Measurements from ENCODE around the gene RFXAP. TPM values are rescaled to one million over a fixed set of nuclear protein-coding genes. Genes with fewer than 3 reads are reported as not detected.
A peak's percentile ranks its signal among the peaks of the same experiment; 100 is the strongest.
"Not testable (repeated sequence)": the region's sequence is repeated elsewhere in the genome, so short reads cannot be mapped to it uniquely, and the experiment has no call there.

Gene RFXAP
- total RNA-seq = 0.64 and 1.3 TPM in 2 replicates

GRCh38 chr13:36818804-36819738, at the start of gene RFXAP:
Gene RFXAP, plus strand, starts transcription at chr13:36819222. Its CDS starts 136 bp downstream, at chr13:36819358.
- DNase-seq (ENCODE audit: low read depth in 2 of 2) = peak; percentile 66 to 87

- no peak for DNase-seq (ENCODE audit: low read depth in 2 of 2)
These were observed 49.5 kb upstream of the RFXAP start for GRCh38 chr13:36769545-36769944.

GRCh38 chr13:36770741-36771140, 48.3 kb upstream of the RFXAP start:
- DNase-seq (ENCODE audit: low read depth in 2 of 2) = no peak

- DNase-seq (ENCODE audit: low read depth in 2 of 2) = no peak
These were observed 46.2 kb upstream of the RFXAP start for GRCh38 chr13:36772853-36773252.

GRCh38 chr13:36774931-36775330, 44.1 kb upstream of the RFXAP start:
- no peak for DNase-seq (ENCODE audit: low read depth in 2 of 2)

- DNase-seq (ENCODE audit: low read depth in 2 of 2) = no peak
These were observed 42.8 kb upstream of the RFXAP start for GRCh38 chr13:36776175-36776574.

GRCh38 chr13:36778083-36778671, 40.8 kb upstream of the RFXAP start:
- DNase-seq (ENCODE audit: low read depth in 2 of 2) = no peak

GRCh38 chr13:36783890-36784289, 35.1 kb upstream of the RFXAP start:
- no peak for DNase-seq (ENCODE audit: low read depth in 2 of 2)

- not testable (repeated sequence) for DNase-seq (ENCODE audit: low read depth in 2 of 2)
These were observed 32.8 kb upstream of the RFXAP start for GRCh38 chr13:36786175-36786574.

- DNase-seq (ENCODE audit: low read depth in 2 of 2) = no peak
These were observed 31.8 kb upstream of the RFXAP start for GRCh38 chr13:36787181-36787580.

GRCh38 chr13:36788276-36788675, 30.7 kb upstream of the RFXAP start:
- no peak for DNase-seq (ENCODE audit: low read depth in 2 of 2)

- no peak for DNase-seq (ENCODE audit: low read depth in 2 of 2)
These were observed 30.0 kb upstream of the RFXAP start for GRCh38 chr13:36789061-36789460.

- DNase-seq (ENCODE audit: low read depth in 2 of 2) = no peak
These were observed 29.3 kb upstream of the RFXAP start for GRCh38 chr13:36789730-36790129.

- DNase-seq (ENCODE audit: low read depth in 2 of 2) = no peak
These were observed 24.3 kb upstream of the RFXAP start for GRCh38 chr13:36794706-36795105.

GRCh38 chr13:36795463-36795862, 23.6 kb upstream of the RFXAP start:
- DNase-seq (ENCODE audit: low read depth in 2 of 2) = no peak

- no peak for DNase-seq (ENCODE audit: low read depth in 2 of 2)
These were observed 23.0 kb upstream of the RFXAP start for GRCh38 chr13:36796052-36796451.

GRCh38 chr13:36801035-36801434, 18.0 kb upstream of the RFXAP start:
- no peak for DNase-seq (ENCODE audit: low read depth in 2 of 2)

GRCh38 chr13:36804588-36804987, 14.4 kb upstream of the RFXAP start:
- no peak for DNase-seq (ENCODE audit: low read depth in 2 of 2)

GRCh38 chr13:36806102-36806501, 12.9 kb upstream of the RFXAP start:
- DNase-seq (ENCODE audit: low read depth in 2 of 2) = no peak

- DNase-seq (ENCODE audit: low read depth in 2 of 2) = no peak
These were observed 11.4 kb upstream of the RFXAP start for GRCh38 chr13:36807616-36808015.

- DNase-seq (ENCODE audit: low read depth in 2 of 2) = no peak
These were observed 5.8 kb upstream of the RFXAP start for GRCh38 chr13:36813225-36813624.

- peak in 1 of 2 donors; percentile 19 for DNase-seq (ENCODE audit: low read depth in 2 of 2)
These were observed 4.6 kb upstream of the RFXAP start for GRCh38 chr13:36814465-36814864.

- DNase-seq (ENCODE audit: low read depth in 2 of 2) = peak in 1 of 2 donors; percentile 7
These were observed 4.0 kb upstream of the RFXAP start for GRCh38 chr13:36815062-36815461.

Data from dermis microvascular lymphatic vessel endothelial cell (primary cell).